Stimulated activated CD4-positive, alpha-beta T cell treated with anti-CD3 and anti-CD28 coated beads, Interleukin-1b, Interleukin-23, amount 100 ng/mL, for 24 hours (primary cell): ENCODE results near the gene RELN.

Source experiments
- DNase-seq, 4 experiments: peaks; one replicate each; pipeline ENCODE4 v3.0.0-alpha.2; 2020; ENCODE audit warnings: low read depth in 4 of 4, low spot score in 1 of 4

Gene RELN

DNA sequence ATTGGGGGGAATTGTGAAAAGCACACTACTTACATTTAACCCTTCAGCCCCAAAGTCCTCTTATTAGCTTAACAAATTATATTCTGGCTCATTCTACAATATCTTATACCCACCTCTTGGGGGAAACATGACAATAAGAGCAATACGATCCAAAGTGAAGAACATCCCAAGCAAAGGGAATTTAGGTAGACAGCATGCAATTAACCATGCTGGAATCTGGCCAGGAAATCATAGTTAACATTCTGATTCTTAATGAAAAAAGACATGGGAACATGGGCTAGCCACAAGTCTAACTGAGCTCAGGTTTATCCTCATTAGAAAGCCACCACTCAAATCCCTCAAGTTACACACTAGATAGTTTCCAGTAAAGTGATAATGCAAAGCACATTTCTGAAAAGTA, 301.5 kb downstream of the RELN start:
- no peak for DNase-seq

DNA sequence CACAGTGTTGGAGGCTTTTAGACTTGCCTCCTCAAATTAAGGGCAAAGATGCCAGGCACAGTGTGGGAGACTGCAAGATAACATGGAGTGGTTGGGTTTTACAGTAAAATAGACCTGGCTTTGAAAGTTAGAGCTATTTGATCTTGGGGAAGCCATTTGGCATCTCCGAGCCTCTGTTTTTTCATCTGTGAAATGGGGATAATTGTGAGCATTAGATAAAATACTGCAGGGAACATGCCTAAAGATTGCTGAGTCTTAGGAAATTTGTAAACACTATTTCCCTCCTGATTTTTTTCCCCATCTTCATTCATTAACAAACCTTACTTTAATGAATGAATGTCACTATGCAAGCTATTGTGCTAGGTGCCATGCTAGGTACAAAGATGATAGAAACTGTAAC, 302.2 kb downstream of the RELN start:
- DNase-seq, result no peak

DNA sequence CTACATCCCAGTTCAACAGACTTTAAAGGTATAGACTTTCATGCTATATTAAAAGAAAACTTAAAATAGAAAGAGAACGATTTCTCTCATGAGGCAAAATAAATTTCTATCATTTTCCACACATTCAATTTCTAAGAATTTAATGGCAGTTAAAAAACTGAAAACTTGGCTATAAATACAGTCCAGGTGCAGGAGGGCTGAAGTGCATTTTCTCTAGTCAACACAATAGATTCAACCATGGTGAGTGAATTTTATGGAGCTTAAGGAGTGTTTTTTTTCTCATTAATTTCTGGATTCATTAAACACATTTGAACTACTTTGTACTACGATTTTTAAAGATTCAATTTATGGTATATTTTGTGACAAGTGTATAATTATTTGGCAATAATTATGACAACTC, 302.7 kb downstream of the RELN start:
- DNase-seq, result no peak

DNA sequence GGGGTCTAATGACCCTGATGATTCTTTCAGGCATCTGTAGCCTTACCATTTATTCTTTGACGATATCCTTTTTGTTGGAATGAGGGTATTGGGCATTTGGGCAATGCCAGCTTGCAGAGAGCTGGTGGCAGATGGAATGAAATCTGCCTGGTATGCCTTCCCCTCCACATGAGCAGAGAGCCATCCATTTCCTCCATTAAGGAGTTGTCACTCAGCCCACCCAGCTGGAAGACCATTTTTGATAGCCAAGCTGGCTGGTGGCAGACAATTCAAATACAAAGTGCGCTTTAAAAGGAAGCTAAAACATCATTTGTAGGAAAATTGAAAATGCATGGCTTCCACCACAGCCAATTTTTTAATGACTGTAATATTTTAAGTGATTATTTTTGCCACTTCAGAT, 303.4 kb downstream of the RELN start:
- DNase-seq, result no peak

DNA sequence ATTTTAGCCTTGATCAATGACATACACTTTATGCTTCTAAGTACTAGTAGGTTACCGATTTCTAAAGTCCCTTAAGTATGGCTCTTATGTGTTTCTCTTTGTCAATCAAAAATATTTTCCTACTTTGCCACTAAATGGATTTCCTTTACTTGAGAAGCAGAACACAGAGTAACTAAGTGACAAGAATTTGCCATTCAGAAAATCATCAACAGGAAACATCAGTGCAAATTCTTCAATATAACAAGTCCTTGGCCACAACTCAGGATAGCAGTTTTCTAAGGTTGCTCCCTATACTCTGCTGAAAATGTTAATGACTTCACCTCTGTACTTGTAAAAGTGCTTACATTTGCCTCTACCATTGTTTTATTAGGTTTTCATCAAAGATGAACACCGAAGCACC, 303.8 kb downstream of the RELN start:
- DNase-seq, result no peak

DNA sequence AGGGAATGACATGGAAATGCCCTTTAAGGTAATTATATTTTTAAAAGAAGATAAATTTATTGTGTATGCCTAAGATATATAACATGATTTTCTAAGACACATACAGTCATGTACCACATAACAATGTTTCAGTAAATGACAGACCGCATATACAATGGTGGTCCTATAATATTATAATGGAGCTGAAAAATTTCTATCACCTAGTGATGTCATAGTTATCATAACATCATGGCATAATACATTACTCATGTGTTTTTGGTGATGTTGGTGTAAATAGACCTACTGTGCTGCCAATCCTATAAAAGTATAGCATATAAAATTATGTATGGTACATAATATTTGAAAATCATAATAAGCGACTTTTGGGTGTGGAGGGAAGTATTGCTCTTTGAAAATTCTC, 306.1 kb downstream of the RELN start:
- no peak for DNase-seq

DNA sequence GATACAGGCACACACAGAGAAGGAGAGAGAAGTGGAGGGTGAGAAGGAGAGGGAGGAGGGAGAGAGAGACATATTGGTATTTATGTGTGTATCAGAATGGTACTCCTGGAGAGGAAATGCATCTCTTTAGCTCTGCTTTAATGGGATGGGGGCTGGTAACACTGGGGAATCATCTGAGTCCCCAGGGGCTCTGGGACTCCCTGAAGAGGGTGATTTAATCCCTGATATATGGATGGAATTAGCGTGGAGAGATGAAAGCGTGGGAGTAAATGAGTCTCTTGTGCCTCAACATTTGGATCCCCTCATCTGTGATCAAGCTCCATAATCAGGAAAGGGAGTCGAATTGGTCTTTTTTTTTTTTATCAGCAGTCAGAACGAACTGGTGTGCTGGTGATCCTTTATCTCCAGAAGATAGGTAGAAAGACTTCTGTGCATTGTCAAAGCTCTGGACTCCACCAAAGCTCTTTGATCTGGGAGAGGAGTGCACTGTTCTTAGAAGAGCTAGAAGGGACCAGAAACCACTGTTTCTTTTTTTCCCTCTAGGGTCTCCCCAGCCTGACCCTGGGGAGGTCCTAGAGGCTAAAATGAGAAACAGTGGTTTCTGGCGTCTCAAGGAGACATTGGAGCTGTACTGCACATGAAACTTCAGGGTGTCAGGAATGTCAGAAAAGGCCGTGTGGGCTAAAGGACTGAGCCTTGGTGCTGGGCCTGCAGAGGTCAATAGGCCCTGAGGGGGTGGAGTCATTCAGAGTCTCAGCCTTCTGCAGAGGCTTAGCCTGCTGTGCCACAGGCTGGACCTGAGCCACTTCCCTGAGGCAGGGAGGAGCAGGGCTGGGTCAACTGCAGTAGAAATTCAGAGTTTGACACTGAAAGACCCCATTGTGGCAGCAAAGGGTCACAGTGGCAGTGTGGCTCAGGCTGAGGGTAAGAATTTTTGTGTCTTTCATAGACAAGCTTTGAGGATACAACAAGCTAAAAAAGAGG, 309.0 kb downstream of the RELN start:
- DNase-seq, result no peak

DNA sequence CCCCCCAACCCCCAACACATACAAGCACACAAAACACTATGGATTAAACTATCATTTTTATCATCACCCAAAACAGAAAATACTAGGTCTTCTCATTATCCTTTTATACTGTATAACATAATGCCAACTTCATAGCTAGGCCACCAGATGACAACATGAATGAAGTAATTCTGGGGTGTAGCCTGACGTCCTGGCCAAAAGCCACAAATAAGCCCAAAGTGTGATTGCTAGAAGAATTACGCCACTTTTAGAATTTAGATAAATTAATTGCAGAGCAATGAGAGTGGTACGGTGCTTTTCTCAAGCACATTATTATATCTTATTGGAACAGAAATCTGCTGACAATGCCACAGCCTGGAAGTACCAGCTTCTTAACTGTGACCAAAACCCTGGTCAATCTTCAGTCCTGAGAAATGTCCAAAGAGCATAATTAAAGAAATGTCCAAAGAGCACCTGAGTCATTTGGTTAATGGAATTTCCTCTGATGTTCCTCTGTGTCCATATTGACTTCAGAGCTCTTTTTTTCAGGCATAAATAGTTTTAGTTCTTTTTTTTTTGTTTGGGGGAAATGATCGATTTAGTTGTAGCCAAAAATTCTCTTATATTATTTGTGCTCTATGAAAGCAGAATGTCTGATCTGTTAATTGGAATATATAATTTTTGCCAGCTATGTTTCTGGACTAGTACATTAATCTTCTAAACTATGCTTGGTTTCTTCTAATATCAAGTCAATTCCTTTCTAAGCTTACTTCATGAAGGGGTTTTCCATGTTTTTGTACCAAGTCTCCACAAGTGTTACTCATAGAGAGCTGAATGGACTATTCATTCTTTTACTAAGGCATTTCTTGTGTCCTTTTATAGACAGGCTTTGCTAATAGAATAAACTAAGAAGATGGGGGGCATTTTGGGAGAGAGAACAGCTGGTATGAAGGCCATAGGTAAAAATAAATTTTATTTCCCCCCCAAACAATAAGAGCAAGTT, 310.0 kb downstream of the RELN start:
- DNase-seq, result no peak

DNA sequence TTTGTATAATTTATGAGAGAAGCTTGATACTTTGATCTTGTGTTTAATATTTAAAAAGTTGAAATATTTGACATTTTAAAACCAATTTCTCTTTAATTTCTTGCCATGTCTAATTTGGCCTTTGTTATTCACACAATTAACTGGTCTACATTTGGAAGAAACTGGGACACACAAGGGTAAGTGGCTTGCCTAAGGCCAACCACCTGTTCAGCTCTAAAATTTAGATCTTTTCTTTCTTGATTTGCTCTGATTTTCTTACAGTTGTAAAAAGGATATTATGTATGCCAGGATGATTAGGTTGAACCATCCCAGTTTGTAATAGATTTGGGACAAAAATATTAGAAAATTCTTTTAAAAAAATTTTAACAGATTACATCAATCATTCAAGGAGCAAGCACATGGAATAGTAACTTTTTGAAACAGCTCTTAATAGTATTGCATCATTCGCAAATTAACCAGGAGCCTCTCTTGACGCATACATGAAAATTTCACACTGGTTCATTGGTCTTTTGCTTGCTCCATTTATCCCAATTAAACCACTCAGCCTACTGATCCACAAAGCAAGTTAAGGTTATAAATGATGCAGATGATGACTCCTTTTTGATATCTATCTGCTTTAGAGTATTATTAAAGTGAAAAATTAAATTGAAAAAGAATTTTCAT, 321.0 kb downstream of the RELN start:
- no peak for DNase-seq

DNA sequence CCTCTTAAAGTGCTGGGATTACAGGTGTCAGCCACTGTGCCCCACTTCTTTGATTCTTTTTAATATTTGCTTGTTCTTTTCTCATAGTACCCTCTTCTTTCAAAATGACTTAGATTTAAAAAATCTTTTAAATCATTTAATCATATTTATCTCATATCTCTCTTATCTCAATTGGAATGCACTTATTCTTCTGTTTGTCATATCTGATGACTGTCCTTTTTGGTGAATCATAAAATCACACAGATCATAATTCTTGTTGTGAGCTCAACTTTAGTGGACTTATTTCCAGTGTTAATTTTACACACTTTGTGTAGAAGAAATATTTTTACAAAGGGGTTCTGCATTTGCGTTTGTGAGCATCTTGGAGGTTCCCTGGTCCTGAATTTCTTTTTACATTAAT, 323.1 kb downstream of the RELN start:
- DNase-seq, result no peak

DNA sequence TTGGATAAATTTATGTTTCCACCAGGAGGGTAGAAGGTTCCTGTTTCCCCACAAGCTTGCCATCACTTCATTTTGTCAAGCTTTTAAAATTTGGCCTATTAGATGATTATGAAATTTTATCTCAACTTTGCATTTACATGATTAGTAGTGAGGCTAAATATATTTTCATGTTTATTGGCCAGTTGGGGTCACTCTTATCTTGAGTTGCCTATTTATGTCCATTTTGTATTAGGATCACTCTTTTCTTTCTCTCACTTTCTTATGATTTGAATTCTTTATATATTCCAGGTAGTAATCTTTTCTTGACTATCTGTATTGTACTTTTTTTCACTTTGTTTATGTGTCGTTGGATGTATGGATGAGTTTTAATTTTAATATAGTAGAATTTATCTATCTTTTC, 324.9 kb downstream of the RELN start:
- no peak for DNase-seq

DNA sequence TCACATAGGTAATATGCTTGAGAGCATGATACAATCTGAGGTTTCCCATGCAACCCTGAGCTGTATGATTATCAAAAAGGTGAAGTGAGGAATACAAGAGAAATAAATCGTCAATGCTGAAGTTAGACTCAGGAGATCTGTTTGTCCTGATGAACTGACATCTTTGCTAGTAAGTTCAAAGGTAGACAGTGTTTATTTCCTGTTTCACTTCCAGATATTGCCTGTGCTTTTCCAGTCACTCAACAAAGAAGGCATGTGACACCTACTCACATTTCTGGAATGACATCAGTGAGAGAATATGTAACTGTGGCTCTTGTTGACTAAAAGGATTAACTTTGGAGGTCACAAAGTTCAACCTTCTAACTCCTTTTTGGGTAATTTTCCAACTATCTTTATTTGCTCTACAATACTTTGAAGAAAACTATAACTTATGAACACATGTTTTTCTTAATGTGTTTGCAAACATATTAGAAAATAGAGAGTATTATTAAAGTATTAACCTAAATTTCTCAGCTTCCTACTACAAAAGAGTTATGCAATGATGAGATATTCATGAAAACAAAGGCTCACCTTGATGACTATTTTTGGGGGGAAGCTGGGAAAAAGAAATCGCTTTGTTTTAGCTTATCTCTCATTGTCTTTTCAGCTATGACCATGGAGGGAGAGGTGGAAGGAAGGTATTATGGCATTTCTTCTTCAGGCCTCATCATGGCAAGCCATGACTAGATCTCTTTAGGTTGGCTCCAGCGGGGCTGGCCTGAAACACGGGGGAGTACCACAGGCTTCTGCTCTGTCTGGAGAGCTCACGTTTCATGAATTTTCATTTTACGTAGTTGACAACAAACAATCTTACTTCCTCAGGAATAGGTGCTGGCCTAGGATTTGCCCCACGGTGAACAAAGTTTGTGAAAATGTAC, 328.7 kb downstream of the RELN start:
- no peak for DNase-seq

DNA sequence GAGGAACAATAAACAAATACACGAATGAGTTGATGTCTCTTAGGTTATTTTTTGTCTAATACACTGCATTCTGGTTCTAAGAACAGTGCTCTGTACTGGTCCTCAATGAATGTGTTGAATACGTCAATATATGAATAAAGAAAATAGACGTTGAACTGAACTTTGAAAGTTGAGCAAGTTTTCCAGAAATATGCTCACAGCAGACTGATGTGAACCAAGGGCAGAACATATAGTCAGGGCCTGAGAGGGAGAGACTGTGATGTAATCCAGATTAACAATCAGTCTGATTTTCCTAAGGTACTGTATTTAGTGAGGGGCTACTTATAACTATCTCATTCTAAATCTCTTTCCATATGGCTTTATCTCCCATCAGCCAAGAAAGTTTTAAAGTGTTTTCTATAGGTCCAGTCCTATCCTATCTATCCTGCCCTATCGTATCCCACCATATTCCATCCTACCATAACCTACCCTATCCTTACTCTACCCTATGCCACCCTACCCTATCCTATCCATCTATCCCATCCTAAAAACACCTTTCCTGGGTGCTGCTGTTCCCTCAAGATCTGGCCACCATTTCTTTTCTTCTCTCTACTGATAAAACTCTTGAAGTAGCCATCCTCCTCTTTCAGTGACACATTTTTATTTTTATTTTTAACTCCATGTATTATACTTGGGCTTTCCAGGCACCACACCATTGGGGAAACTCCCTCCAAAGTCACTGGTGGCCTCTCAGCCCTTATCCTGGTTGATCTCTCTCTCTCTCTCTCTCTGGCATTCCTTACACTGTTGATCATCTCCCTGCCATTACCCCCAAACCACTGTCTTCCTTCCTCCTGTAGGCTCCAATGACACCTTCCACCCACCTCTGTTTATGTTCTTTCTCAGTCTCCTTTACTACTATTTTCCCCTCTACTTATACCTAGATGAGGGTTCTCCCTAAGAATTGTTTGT, 331.1 kb downstream of the RELN start:
- no peak for DNase-seq

DNA sequence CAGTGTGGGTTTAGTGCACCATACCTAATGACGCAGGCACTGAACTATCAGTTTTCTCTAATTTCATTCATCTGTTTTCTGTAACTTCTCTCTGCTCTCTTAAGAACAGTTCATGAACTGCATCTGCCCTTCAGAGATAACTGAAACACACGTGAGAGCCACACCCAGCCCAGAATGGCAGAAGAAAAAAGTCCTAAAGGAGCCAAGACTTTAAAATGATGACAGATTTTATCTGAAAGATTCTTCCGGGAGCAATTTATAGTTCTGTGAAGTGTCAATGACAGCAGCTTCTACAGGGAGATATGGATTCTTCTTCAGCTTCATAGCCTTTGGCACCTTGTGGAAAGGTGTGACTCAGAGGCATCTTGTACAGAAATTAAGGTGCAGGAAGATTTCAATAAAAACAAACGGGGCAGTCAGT, 332.0 kb downstream of the RELN start:
- DNase-seq, result no peak

DNA sequence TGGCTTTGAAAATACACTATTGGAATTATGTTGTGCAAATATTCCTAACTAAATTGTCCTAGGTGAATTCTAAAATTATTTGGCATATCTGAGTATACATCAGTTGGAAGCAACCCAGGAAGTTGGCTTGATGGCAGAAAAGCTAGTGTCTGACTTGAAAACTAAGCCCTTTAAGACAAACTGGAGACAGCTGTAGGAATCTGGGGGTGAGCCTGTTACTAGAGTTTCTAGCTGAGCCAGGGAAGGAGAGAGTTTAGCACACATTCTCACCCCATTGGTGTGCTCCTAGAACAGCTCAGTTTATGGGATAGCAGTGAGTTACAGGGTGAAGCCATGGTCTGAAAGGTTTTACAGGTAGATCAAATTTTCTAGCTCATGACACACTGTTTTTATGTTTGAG, 333.2 kb downstream of the RELN start:
- no peak for DNase-seq

DNA sequence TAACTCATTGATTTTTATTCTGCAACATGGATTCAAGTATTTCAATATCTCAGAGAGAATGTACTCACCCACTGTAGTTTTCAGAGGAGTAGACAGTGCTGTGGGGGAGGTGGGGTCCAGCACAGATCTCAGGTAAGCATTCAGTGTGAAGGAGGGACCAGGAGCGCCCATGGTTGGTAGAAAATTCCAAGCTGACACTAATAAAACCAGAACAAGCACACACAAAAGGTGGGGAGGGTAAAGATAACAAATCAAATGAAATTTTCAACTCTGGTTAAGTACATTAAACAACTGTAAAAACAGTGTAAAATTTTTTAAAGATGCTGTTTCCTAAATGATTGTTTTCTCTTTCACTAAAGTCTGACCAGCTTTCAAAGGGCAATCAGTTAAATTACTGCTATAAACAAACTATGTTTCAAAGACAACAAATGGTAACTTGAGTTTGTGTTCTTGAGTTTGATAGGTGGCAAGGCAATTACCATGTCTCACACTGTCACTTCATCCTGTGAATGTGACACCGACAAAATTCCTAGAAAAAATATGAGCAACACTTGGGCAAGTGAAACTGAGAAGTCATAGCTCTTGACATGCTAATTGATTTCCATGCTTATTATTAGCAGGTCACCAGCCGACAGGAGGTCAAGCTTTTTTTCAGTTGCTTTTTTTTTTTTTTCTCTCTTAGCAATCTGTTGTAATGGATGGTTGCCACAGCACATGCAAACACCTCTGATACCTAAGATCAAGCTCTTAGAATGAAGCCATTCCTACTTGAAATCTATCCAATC, 337.7 kb downstream of the RELN start:
- DNase-seq, result no peak

DNA sequence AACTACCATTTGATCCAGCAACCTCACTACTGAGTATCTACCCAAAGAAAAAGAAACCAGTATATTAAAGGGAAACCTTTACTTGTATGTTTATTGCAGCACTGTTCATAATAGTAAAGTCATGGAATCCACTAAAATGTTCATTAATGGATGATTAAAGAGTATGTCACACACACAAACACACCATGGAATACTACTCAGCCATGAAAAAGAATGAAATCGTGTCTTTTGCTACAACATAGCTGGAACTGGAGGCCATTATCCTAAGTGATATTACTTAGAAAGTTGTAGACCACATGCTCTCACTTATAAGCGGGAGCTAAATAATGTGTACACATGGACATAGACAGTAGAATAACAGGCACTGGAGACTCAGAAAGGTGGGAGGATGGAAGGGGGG, 340.4 kb downstream of the RELN start:
- DNase-seq, result no peak

DNA sequence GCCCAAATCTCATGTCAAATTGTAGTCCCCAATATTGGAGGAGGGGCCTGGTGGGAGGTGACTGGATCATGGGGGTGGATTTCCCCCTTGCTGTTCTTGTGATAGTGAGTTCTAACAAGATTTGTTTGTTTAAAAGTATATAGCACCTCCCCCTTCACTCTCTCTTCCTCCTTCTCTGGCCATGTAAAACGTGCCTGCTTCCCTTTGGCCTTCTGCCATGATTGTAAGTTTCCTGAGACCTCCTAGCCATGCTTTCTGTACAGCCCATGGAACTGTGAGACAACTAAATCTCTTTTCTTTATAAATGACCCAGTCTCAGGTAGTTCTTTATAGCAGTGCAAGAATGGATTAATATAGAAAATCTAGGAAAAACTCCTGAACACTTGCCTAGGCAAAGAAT, 341.3 kb downstream of the RELN start:
- DNase-seq, result no peak
